HG03457 (cell line): ENCODE data around the gene KIAA0930.
"Not testable (repeated sequence)": the region's sequence is repeated elsewhere in the genome, so short reads cannot be mapped to it uniquely, and the experiment has no call there.

Source experiments
- ATAC-seq: cut with Tn5 transposase; IDR thresholded peaks from one replicate; pipeline ENCODE4 v1.9.1; 2021; ENCODE audit warnings: moderate number of reproducible peaks; ENCODE audit not compliant: unreplicated experiment

Gene KIAA0930

DNA sequence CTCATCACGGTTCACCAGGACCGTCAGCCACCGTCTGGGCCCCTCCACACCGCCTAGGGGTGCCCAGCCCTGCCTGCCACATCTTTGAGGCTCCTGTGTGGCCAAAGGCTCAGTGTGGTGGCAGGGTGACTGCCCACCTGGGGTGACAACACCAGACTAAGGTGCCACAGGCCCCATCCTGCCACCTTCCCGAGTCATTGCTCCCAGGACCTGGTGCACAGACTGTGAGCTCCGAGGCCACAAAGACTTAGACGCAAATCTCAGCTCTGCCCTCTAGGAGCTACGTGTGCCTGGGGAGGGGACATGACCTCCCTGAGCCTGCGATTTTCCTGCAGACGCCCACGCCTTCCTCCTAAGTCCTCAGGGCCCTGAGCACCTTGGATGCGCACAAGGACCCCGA is 36.5 kb downstream of the KIAA0930 start:
- no peak for ATAC-seq

- no peak for ATAC-seq
These were observed 37.3 kb downstream of the KIAA0930 start for GRCh38 chr22:45203150-45203951.

DNA sequence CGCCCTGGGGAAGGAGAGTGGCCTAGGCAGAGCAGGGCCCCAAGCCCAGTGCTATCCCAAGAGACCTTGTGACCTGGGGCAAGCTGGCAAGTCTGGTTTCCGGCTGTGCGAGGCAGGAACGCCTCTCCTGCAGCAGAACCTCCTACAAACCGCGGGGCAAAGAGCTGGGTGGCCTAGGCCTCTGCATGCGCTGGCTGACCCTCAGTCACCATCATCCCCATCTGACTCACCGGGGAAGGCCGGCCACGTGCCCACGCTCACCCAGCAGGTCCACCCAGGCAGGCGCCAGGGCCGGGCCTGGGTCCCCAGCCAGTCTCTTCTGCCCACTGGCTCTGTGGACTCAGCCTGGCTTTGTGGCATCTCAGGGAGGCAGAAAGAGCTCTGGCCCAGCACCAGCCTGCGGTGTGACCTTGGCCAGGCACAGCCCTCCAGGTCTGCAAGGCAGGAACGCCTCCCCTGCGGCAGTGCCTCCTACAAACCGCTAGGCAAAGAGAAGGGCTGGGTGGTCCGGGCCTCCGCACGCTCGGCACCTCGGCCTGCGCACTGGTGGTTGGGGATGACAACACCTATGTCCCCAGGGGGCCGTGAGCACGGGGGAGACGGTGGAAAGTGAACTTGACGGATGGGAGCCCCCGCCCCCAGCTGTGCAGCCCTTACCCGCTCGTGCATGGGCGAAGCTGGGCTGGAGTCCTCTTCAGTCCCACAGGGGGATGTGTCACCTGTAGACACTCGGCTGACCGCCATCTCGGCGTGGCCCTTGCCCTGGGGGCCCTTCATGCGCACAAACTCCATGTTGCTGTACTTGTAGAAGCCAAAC is 38.2 kb downstream of the KIAA0930 start:
- no peak for ATAC-seq

GRCh38 chr22:45201678-45202332 is 38.9 kb downstream of the KIAA0930 start:
- ATAC-seq, result no peak

DNA sequence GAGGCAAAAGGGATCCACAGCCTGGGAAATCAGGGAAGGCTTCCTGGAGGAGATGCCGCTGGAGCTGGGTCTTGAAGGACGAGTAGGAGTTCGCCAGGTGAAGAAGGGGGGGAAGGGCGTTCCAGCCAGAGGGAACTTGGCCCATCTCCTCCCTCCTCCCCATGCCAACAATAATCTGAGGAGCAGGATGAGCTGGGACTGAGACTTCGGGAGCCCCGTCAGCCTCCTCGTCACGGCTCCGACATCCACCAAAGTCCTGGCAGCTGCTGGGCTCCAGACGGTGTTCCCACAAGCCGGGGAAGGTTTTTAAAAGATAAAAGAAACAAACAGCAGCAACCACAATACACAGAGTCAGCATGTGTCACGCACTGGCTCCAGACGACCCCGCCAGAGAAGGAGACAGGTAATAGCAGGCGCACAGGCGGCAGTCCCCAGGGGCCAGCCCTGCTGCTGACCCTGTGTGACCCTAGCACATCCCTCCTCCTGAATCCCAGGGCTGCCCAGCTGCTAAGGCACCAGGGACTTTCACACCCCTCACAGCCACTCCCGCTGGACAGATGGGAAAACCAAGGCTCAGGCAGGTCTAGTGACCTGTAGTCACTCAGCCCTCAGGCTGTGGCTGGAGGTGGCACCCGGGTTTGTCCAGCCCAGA is 39.7 kb downstream of the KIAA0930 start:
- no peak for ATAC-seq

DNA sequence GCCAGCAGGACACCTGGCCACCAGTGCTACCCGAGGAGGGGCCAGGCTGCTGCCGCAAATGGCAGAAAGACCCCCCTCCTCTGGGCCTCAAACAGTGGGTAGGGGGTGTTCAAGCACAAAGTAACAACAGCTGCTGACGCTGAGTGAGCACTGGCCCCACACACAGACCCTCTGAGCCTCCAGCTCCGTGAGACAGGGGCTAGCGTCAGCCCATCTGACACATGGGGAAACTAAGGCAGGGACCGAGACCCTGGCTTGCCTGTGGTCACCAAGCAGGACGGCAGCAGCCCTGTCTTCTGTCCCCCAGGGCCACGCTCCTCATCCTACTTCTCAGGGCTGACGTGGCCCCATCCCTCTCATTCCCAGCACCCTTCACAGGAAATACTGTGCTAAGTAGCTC is 40.5 kb downstream of the KIAA0930 start:
- no peak for ATAC-seq

GRCh38 chr22:45199723-45200122 is 41.0 kb downstream of the KIAA0930 start:
- no peak for ATAC-seq

- ATAC-seq, result no peak
These were observed 42.3 kb downstream of the KIAA0930 start for GRCh38 chr22:45198463-45198795.

GRCh38 chr22:45197606-45198462 is 42.9 kb downstream of the KIAA0930 start:
- ATAC-seq, result no peak

DNA sequence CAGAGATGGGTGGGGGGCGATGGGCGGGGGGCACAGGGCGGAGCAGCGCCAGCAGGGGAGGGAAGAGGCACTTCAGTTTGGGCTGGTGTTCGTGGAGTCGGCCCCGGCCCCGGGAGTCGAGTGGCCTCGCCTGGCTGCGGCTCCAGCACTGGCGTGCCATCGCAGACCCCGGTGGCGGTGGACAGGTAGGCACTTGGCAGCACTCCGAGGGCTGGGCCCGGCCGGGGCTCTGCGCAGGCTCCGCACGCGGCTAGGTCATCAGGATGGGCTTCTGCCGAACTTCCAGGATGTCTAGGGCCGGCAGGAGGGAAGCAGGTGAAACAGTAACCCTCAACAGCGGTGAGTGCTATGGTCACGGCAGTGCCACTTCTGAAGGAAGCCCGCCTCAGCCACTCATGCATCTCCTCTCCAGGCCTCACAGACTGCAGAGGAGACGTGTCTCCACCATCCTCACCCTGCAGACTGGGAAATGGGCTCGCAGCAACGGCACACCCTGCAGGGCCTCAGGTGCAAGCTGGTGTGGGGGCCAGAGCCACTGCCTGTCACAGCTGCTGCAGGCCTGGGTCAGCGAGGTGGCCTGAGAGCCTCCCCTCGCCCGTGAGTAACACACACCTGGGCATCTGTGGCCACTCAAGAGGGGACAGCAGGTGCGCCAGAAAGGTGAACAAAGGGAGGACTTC is 43.6 kb downstream of the KIAA0930 start:
- no peak for ATAC-seq

GRCh38 chr22:45196308-45196707 is 44.4 kb downstream of the KIAA0930 start:
- ATAC-seq, result no peak

DNA sequence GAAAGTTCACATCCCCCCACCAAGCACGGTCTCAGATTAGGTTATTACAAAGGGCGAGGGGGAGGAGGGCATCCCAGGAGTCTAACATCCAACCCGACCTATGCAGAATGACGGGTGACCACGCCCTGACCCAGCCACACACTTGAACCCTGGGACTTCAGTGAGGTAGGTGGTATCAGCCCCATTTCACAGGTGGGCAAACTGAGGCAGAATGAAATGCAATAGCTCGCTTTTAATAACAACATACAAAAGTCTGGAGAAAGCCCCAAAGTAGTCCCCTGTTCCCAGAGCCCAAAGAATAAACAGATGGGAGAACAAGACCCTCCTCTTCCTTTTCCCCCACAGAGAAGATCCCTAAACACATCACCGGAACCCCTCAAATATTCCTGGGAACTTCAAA is 45.1 kb downstream of the KIAA0930 start:
- ATAC-seq, result no peak

DNA sequence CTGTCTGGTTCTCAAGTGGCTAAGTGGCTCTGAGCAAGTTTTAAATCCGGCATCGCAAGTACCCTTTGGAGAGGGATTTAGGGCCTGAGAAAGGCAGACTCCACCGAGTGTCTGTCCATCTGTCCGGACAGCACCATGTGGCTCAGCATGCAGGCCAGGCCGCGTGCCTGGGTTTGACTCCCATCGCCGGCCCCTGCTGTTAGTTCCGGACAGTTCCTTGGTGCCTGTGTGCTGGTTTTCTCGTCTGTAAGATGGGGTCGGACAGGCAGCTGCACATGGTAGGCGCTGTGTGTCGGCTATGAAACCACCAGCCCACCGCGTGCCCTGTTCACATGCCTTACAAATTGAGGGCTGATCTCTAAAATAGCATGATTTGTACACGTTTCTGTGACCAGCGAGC is 46.0 kb downstream of the KIAA0930 start:
- no peak for ATAC-seq

DNA sequence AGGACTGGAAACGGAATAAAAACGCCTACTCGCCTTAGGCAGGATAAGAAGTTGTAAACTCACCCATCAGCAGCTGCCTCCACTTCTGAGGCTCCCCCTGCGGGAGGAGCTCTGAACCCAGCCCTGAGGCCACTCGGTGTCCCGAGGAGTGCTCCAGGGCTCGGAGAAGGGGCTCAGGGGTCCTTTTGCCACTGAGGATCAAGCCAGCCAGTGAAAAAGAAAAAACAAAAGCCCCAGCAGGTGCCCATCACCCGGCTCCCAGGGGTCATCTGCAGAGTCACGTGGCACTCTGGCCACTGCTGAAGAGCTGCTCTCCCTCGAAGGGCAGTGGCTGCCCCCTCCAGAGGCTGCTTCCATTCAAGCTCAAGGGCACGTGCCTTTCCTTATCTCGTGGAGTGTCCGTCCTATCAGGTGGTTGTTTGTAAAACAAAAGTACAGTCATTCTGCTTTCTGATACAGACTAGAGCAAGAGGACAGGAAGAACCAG is 48.0 kb downstream of the KIAA0930 start:
- no peak for ATAC-seq

GRCh38 chr22:45191746-45192145 is 48.9 kb downstream of the KIAA0930 start:
- not testable (repeated sequence) for ATAC-seq

DNA sequence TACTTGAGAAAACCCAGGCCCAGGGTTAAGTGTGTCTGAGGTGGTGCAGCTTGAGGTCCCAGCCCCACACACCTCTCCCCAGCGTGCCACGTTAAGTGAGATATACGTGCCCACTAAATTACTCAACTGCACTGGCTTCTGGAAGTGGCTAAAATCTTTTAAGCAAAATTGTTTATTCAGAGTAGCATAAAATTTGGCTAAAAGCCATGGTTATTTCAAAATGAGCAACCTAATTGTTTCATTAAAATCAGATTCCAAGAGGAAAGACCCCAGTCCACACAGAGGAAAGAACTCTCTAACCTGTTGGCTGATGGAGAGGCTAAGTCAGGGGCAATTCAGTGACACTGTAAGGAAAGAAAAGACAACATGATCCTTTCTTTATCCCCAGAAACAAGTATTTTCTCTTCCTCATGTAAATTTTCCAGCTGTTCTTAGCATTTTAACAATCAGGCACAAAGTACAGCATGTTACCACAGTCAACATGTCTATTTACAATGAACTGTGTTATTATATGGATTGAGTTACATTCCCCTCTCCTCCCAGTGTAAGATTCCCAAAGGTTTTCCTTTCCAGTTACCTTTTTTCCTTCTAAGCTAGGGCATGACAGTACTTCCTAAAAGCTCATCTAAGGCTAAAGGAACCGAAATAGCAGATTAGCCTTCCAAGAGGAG is 50.4 kb downstream of the KIAA0930 start:
- ATAC-seq, result no peak

DNA sequence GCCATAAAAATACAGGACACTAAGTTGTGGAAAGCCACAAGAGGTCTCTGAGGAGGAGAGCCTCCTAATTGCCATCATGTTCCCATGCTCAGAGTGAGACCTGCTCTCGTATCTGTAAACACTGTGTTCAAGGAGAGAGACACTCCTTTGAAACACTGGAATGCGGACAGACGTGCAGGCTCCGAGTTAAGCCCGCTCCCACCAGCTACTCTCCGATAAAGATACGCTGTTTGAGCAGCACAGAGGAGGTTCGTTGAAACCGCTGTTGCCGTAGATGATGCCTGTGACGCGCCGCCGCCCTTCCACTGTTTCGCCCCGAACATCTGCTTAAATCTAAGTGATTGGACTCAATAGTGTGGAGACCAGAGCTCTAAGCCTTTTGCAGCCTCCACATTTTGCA is 51.9 kb downstream of the KIAA0930 start:
- no peak for ATAC-seq

GRCh38 chr22:45187891-45188290 is 52.8 kb downstream of the KIAA0930 start:
- ATAC-seq, result no peak
